ENCODE data around the gene GIPR. TPM values are rescaled to one million over a fixed set of nuclear protein-coding genes. Genes with fewer than 3 reads are reported as not detected.

Gene GIPR
- total and polyA plus RNA-seq, 10 of the 15 experiments (the other 5 are each of a cell fraction or from before 2014, with no cell fraction given), result 1.7 to 26.3 (median 13.7) TPM

DNA sequence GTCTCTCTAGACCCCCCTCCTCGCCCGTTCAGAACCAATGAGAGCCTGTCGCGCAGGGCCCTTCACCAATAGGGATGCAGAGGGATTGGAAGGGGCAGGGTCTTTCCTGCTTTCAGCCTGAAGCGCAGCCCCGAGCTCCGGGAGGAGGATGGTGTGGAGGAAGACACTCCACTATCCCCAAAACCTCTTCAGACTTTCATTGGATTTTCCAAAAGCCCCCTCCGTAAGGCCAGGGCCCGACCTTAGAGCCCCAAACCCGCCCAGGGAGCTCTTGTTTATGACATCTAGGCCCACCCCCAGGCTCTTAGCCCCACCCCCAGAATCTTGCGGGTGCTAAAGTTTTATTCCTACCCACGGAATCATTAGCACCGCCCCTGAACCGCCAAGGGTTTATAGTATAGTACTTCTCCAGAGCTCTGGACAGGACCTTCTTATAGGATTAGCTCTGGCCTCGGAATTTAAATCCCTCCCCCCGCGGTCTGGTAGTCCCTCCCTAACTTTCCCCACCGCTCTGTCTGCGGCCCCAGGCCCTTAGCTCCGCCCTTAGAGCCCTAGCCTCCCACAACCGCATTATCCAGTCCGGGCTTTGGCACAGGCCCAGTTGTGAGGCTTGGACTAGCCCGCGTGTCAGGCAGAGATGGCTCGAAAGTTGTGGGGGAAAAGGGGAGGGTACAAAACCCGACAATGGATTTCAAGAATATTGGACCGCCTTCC, 22.2 kb upstream of the GIPR start:
- under 1% methylated on average over 26 of the region's 27 CpGs for WGBS (ENCODE audit: insufficient coverage, insufficient replicate concordance, low lambda C conversion rate, missing lambda C conversion rate)
- Histone ChIP-seq H3K4me1 (ENCODE audit: control insufficient read depth, insufficient read depth, low read length) (peaks cover 16% of the 10 kb centered on the region), H3K36me3 (ENCODE audit: control insufficient read depth in 2 of 2, insufficient read depth in 2 of 2, low read length in 1 of 2) (no peaks in the 10 kb centered on the region), H3K27ac (ENCODE audit: control insufficient read depth, insufficient read depth) (peak overlapping the region; percentile 40; the same call in 1 of the 2 replicates), H3K9me3 (replicated peaks; ENCODE audit: control insufficient read depth, insufficient read depth, low read length) (no peaks in the 10 kb centered on the region), H3K79me2 (ENCODE audit: control insufficient read depth, insufficient read depth, low read length) (no peaks in the 10 kb centered on the region), H3K9ac (ENCODE audit: control insufficient read depth, insufficient read depth, low read length) (peak overlapping the region; percentile 51; the same call in 1 of the 2 replicates), H3K4me3 (peak overlapping the region; percentile 63; the same call in 1 of the 2 replicates), H3K27me3 (replicated peaks in 1 of 2; ENCODE audit: control insufficient read depth in 2 of 2, insufficient read depth in 2 of 2, low read length in 1 of 2) (no peaks in the 10 kb centered on the region), H3K4me2 (ENCODE audit: control insufficient read depth, insufficient read depth) (peak overlapping the region; percentile 23), H2AFZ (ENCODE audit: control insufficient read depth, low read depth, low read length) (peak overlapping the region; percentile 93), H4K20me1 (ENCODE audit: control insufficient read depth, insufficient read depth) (no peaks in the 10 kb centered on the region)
- intact Hi-C loops (cut with micrococcal nuclease; ENCODE audit: unreplicated experiment) (loop anchor here (2.0 to 10.0 kb wide), 2 partner anchors 23 to 241 kb away; partner anchors contain the start of genes GIPR, POLR1G and PPP1R13L), in situ Hi-C loops (cut with MboI) (loop anchor here (10.0 kb wide), 1 partner anchor 121 kb away; no protein-coding TSS in a partner anchor)
- SMC1A ChIA-PET (ENCODE audit: uncharacterized antibody, unreplicated experiment), result interaction anchor here (0.7 to 3.1 kb wide), 12 partner anchors 18 to 206 kb away, joined by 3 to 11 read pairs (median 3); partner anchors contain the start of gene QPCTL
- RAD21 ChIA-PET (ENCODE audit: unreplicated experiment), result interaction anchor here (0.6 to 2.2 kb wide), 25 partner anchors 9 to 240 kb away, joined by 3 to 14 read pairs (median 3); partner anchors contain the start of genes FOSB, GIPR, QPCTL and SIX5
- POLR2A ChIA-PET, result interaction anchor here (0.6 to 1.3 kb wide), 16 partner anchors 9 to 176 kb away, joined by 3 to 9 read pairs (median 4); partner anchors contain the start of genes GIPR, OPA3, QPCTL and SIX5
- FAIRE-seq (peak; percentile 72), ATAC-seq (peak; percentile 62), DNase-seq (ENCODE audit: low read depth, low spot score) (peak; percentile 65)
- CTCF ChIA-PET, result interaction anchor here (0.6 to 1.7 kb wide), 13 partner anchors 15 to 207 kb away, joined by 3 to 15 read pairs (median 5); partner anchors contain the start of genes FBXO46, QPCTL and SNRPD2
- BruUV-seq (replicated peaks), result no TSS peak
- TF ChIP-seq TCF12 (IDR thresholded peaks at IDR 0.05; ENCODE audit: low read depth, low read length) (0 out of 2 replicates have a peak, but pooled peaks have one; percentile 29), IKZF1 (conservative IDR thresholded peaks at IDR 0.05) (peak; percentile 50), SUPT20H (IDR thresholded peaks at IDR 0.05; ENCODE audit: borderline replicate concordance, control insufficient read depth, low read depth, low read length) (no peak), IKZF2 (IDR thresholded peaks at IDR 0.05) (peak; percentile 64 to 66), FOXK2 (IDR thresholded peaks at IDR 0.05) (no peak), ZNF217 (IDR thresholded peaks at IDR 0.05) (peak; percentile 63; the same call in 1 of the 2 replicates), SMARCA5 (IDR thresholded peaks at IDR 0.05) (peak; percentile 93), ZZZ3 (IDR thresholded peaks at IDR 0.05; ENCODE audit: control insufficient read depth, insufficient read length, low read depth) (no peak), MTA2 (IDR thresholded peaks at IDR 0.05; ENCODE audit: low read depth) (no peak), WRNIP1 (IDR thresholded peaks at IDR 0.05; ENCODE audit: borderline replicate concordance, low read depth, low read length) (no peak; the same call in 1 of the 2 replicates), BCL3 (IDR thresholded peaks at IDR 0.05; ENCODE audit: borderline replicate concordance, insufficient read depth, low read depth, low read length, poor library complexity, severe bottlenecking) (no peak), STAT3 (IDR thresholded peaks at IDR 0.05; ENCODE audit: low read depth, low read length) (no peak), BCL11A (IDR thresholded peaks at IDR 0.05; ENCODE audit: low read depth, low read length) (0 out of 2 replicates have a peak, but pooled peaks have one; percentile 21), JUND (IDR thresholded peaks at IDR 0.05; ENCODE audit: low read depth, low read length) (no peak), SRF (IDR thresholded peaks at IDR 0.05; ENCODE audit: low read depth in 2 of 2, low read length in 2 of 2) (0 out of 4 replicates have a peak, but pooled peaks of 1 of the 2 experiments have one; percentile 55), RB1 (IDR thresholded peaks at IDR 0.05; ENCODE audit: borderline replicate concordance) (peak; percentile 65; the same call in 1 of the 2 replicates), MTA3 (IDR thresholded peaks at IDR 0.05; ENCODE audit: borderline replicate concordance, low read length) (no peak), HDAC2 (IDR thresholded peaks at IDR 0.05) (no peak), HCFC1 (IDR thresholded peaks at IDR 0.05; ENCODE audit: low read length) (peak; percentile 27; the same call in 1 of the 2 replicates), CEBPB (IDR thresholded peaks at IDR 0.05; ENCODE audit: borderline replicate concordance in 1 of 2, low read depth in 2 of 2, low read length in 2 of 2) (no peak), CHD2 (IDR thresholded peaks at IDR 0.05; ENCODE audit: borderline replicate concordance, low read depth, low read length) (peak; percentile 76; the same call in 1 of the 2 replicates), IRF4 (IDR thresholded peaks at IDR 0.05; ENCODE audit: low read depth, low read length) (0 out of 2 replicates have a peak, but pooled peaks have one; percentile 61), ZSCAN29 (IDR thresholded peaks at IDR 0.05) (peak; percentile 90), TARDBP (IDR thresholded peaks at IDR 0.05; ENCODE audit: borderline replicate concordance) (peak; percentile 55; the same call in 1 of the 2 replicates)
